Epithelial cell of proximal tubule (primary cell): ENCODE measurements around the gene COQ8A. TPM values are rescaled to one million over a fixed set of nuclear protein-coding genes. Genes with fewer than 3 reads are reported as not detected.

Source experiments
- DNase-seq: peaks from one replicate; pipeline ENCODE4 v3.0.0-alpha.2; 2011; ENCODE audit warnings: low read depth
- H3K4me3 ChIP-seq: 2 replicates; pipeline ENCODE4 v1.5.1; 2011; ENCODE audit warnings: low read depth, mild to moderate bottlenecking, low read length
- CTCF ChIP-seq: conservative IDR thresholded peaks from 2 replicates; pipeline ENCODE4 v1.5.1; 2012; ENCODE audit warnings: low read depth, mild to moderate bottlenecking, low read length
- total RNA-seq: library from RNA; depleted of rRNA; stranded (reverse); fragments of >200 nt; gene quantifications from 2 replicates; pipeline ENCODE4 v1.2.3, GENCODE V29; 2015

The COQ8A gene
- total RNA-seq, 1 donor from 2014 or later = 9.8 TPM

GRCh38 chr1:226939438-226940028, 561 bp upstream of the COQ8A start:
- no peak for TF ChIP-seq CTCF
- DNase-seq = no peak
- H3K4me3 ChIP-seq = peak overlapping the region; percentile 75

GRCh38 chr1:226940806-226941067, 643 bp downstream of the COQ8A start:
- DNase-seq = no peak
- TF ChIP-seq CTCF = no peak
- peak overlapping the region; percentile 75 for H3K4me3 ChIP-seq

GRCh38 chr1:226942392-226942791, 2.3 kb downstream of the COQ8A start:
- no peak overlapping the region for H3K4me3 ChIP-seq
- DNase-seq = no peak
- TF ChIP-seq CTCF = no peak

- H3K4me3 ChIP-seq = no peak overlapping the region
- TF ChIP-seq CTCF = no peak
- no peak for DNase-seq
Measured at GRCh38 chr1:226943156-226943555, 3.1 kb downstream of the COQ8A start.

GRCh38 chr1:226943927-226944326, 3.8 kb downstream of the COQ8A start:
- DNase-seq = no peak
- TF ChIP-seq CTCF = no peak
- H3K4me3 ChIP-seq = no peak overlapping the region

- TF ChIP-seq CTCF = no peak
- H3K4me3 ChIP-seq = no peak overlapping the region
- DNase-seq = no peak
Measured at GRCh38 chr1:226945106-226945857, 5.2 kb downstream of the COQ8A start.

GRCh38 chr1:226945858-226946245, 5.8 kb downstream of the COQ8A start:
- TF ChIP-seq CTCF = no peak
- DNase-seq = no peak
- H3K4me3 ChIP-seq = no peak overlapping the region
